Peyer's patch (tissue), 4 donors: ENCODE measurements around the gene KRT71. TPM values are rescaled to one million over a fixed set of nuclear protein-coding genes. Genes with fewer than 3 reads are reported as not detected.

Experiments
- DNase-seq, 3 donors: peaks; one replicate each; pipeline ENCODE4 v3.0.0-alpha.2; 2017 to 2019
- H3K27ac ChIP-seq, 4 donors: fragments of 200-600 bp; sonication (generic); one replicate each; pipeline ENCODE4 v1.5.1; 2016 to 2019
- H3K27me3 ChIP-seq, 2 donors: fragments of 200-600 bp; sonication (generic); one replicate each; pipeline ENCODE4 v1.5.1; 2019
- H3K36me3 ChIP-seq, 3 donors: fragments of 200-600 bp; sonication (generic); one replicate each; pipeline ENCODE4 v1.5.1; 2016 to 2019
- H3K4me1 ChIP-seq, 4 donors: fragments of 200-600 bp; sonication (generic); one replicate each; pipeline ENCODE4 v1.5.1; 2016 to 2019
- H3K4me3 ChIP-seq, 4 donors: fragments of 200-600 bp; sonication (generic); 1 replicate in 3 of 4; 2 replicates in 1 of 4; pipeline ENCODE4 v1.5.1; 2016 to 2019; ENCODE audit warnings: mild to moderate bottlenecking in 1 of 4
- H3K9me3 ChIP-seq, 4 donors: fragments of 200-600 bp; sonication (generic); one replicate each; pipeline ENCODE4 v1.5.1; 2016 to 2019; ENCODE audit warnings: mild to moderate bottlenecking in 1 of 4
- CTCF ChIP-seq, 6 experiments: fragments of 450-650 bp in 4 of 6; fragments of 200-600 bp in 2 of 6; sonication (generic) in 1 of 6; IDR thresholded peaks; one replicate each; pipeline ENCODE4 v1.5.1; 2017 to 2019; ENCODE audit warnings: antibody characterized with exemption in 6 of 6, mild to moderate bottlenecking in 3 of 6, moderate library complexity in 1 of 6
- POLR2A ChIP-seq, 2 donors: fragments of 450-650 bp; IDR thresholded peaks; one replicate each; pipeline ENCODE4 v1.5.1; 2017; ENCODE audit warnings: antibody characterized with exemption in 2 of 2, mild to moderate bottlenecking in 2 of 2, moderate library complexity in 2 of 2
- total RNA-seq, 4 donors: library from RNA; depleted of rRNA; stranded (reverse); fragments of >200 nt; gene quantifications; one replicate each; pipeline ENCODE4 v1.1.0, GENCODE V29; 2016

KRT71 gene
- total RNA-seq, 4 donors from 2014 or later, result not detected

DNA sequence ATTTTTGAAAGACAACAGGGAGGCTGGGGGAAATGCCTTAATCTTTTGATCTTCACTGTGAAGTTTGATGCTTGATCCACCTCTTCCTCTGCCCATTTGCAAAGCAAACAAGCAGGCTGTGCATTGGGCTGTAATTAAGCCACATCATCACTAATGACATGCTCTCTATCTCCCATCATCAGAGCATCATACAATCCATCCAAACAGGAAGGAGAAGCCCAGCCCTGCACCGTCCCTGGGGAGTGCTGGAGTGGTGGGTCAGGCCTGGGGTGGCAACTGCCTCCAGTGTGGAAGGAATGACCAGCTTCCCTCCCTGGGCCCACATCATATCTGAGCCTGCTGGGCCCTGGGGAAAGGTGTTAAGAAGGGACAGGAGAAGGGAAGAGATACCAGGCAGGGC lies 27.6 kb upstream of the KRT71 start:
- no peak overlapping the region for H3K4me3 ChIP-seq
- H3K27me3 ChIP-seq, result no peaks in the 10 kb centered on the region
- TF ChIP-seq POLR2A (IDR thresholded peaks at IDR 0.05), result no peak
- TF ChIP-seq CTCF (IDR thresholded peaks at IDR 0.05), result no peak
- H3K27ac ChIP-seq, result no peak overlapping the region
- no peaks in the 10 kb centered on the region for H3K4me1 ChIP-seq
- no peaks in the 10 kb centered on the region for H3K9me3 ChIP-seq
- H3K36me3 ChIP-seq, result no peaks in the 10 kb centered on the region
- no peak for DNase-seq

DNA sequence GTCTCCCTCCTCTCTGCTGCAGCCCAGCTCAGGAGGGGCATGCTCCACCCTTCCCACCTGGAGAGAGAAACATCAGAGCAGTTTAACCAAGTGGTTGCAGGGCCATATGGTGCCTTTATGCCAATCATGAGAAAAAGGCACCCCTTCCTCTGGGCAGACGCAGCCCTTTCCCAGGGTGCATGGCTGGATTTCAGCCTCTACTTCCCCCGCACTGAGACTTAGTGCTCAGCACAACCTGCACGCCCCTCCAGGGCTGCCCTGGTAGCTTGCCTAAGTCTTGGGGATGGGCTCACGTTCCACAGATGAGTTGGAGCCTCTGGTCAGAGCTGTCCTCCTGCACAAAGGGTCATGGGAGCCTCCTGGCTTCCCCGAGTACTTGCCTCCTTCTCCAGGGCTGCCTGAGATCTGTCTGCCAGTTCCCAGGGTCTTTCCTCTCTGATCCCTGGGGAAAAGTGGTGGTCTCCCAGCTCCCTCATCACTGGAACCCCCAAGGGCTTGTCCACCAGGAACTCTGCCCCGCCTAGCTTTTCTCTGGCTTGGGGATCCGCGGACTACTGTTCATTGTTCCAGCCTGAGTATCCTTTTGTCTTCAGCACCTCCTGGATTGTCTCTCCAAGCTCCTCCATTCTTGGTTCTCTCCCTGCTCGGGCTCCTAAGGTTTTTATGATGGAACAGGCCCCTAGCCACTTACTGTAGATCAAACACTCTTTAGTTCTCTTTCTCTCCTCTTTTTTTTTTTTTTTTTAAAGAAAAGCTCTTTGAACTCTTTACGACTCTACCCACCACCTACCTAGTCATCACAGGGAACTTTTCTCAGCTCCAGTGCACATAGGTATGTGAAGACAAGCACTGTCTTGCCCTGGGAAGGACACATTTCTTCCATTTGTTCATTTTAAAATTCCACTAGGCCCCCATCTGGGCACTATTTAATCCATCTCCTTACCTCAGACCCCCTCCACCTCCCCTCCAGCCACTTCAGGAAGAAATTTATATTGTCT lies 26.8 kb upstream of the KRT71 start:
- no peak overlapping the region for H3K27ac ChIP-seq
- H3K36me3 ChIP-seq, result no peaks in the 10 kb centered on the region
- H3K4me3 ChIP-seq, result no peak overlapping the region
- no peak for TF ChIP-seq CTCF (IDR thresholded peaks at IDR 0.05)
- TF ChIP-seq POLR2A (IDR thresholded peaks at IDR 0.05), result no peak
- no peaks in the 10 kb centered on the region for H3K4me1 ChIP-seq
- no peaks in the 10 kb centered on the region for H3K27me3 ChIP-seq
- DNase-seq, result no peak
- H3K9me3 ChIP-seq, result no peaks in the 10 kb centered on the region

- Histone ChIP-seq H3K36me3 (no peaks in the 10 kb centered on the region), H3K27ac (no peak overlapping the region), H3K4me1 (no peaks in the 10 kb centered on the region), H3K27me3 (no peaks in the 10 kb centered on the region), H3K4me3 (no peak overlapping the region), H3K9me3 (no peaks in the 10 kb centered on the region)
- DNase-seq, result no peak
- TF ChIP-seq CTCF (IDR thresholded peaks at IDR 0.05), result no peak
- TF ChIP-seq POLR2A (IDR thresholded peaks at IDR 0.05), result no peak
Observed at GRCh38 chr12:52578469-52578868, 25.5 kb upstream of the KRT71 start.

DNA sequence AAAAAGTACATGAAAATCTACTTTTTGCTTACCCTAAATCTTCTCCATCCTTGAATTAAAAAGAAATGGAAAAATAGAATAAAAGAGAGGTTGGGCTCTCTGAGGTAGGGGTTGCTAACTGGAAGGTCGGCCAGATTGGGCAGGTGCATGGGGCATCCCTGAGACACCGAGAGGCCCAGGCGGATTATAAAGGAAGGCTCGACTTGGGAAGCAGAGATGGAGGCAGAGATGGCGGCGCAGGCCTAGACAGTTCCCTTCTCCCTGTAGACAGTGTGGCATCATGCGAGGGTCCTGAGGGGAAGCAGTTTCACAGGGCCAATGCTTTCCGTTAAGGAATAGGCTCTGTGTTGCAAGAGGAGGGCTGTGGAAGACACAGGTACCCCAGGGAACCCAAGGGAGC lies 24.4 kb upstream of the KRT71 start:
- TF ChIP-seq POLR2A (IDR thresholded peaks at IDR 0.05), result no peak
- no peak for TF ChIP-seq CTCF (IDR thresholded peaks at IDR 0.05)
- no peaks in the 10 kb centered on the region for H3K9me3 ChIP-seq
- DNase-seq, result no peak
- no peaks in the 10 kb centered on the region for H3K36me3 ChIP-seq
- no peak overlapping the region for H3K27ac ChIP-seq
- H3K27me3 ChIP-seq, result no peaks in the 10 kb centered on the region
- H3K4me1 ChIP-seq, result no peaks in the 10 kb centered on the region
- H3K4me3 ChIP-seq, result no peak overlapping the region

GRCh38 chr12:52575948-52576347 lies 23.0 kb upstream of the KRT71 start:
- TF ChIP-seq CTCF (IDR thresholded peaks at IDR 0.05) (no peak), POLR2A (IDR thresholded peaks at IDR 0.05) (no peak)
- H3K27me3 ChIP-seq, result no peaks in the 10 kb centered on the region
- no peak overlapping the region for H3K4me3 ChIP-seq

More at GRCh38 chr12:52575948-52576347, 23.0 kb upstream of the KRT71 start:
- Histone ChIP-seq H3K27ac (no peak overlapping the region), H3K9me3 (no peaks in the 10 kb centered on the region), H3K36me3 (no peaks in the 10 kb centered on the region), H3K4me1 (no peaks in the 10 kb centered on the region)
- DNase-seq, result no peak
